Activated T-helper 2 cell treated with anti-CD3 and anti-CD28 coated beads, Interferon-gamma antibody, Interleukin-2, Interleukin-4, amounts not matched to agents 10 μg/mL and 5 μg/mL and 100 μg/mL, durations not matched to agents 14 hours and 24 hours and 36 hours (primary cell): ENCODE results near the gene AOPEP. TPM values are rescaled to one million over a fixed set of nuclear protein-coding genes. Genes with fewer than 3 reads are reported as not detected.

ENCODE experiments used
- DNase-seq: peaks from one replicate; pipeline ENCODE4 v3.0.0; 2021; ENCODE audit warnings: low spot score
- H3K27ac Mint-ChIP-seq: one replicate; pipeline ENCODE4 v1.8.0; 2021; ENCODE audit warnings: mixed read lengths
- H3K27me3 Mint-ChIP-seq: one replicate; pipeline ENCODE4 v1.8.0; 2021; ENCODE audit warnings: low read depth, mixed read lengths
- H3K36me3 Mint-ChIP-seq: one replicate; pipeline ENCODE4 v1.8.0; 2021; ENCODE audit warnings: low read depth, mixed read lengths
- H3K4me1 Mint-ChIP-seq: one replicate; pipeline ENCODE4 v1.8.0; 2021; ENCODE audit warnings: low read depth, mixed read lengths
- H3K4me3 Mint-ChIP-seq: one replicate; pipeline ENCODE4 v1.8.0; 2021; ENCODE audit warnings: low read depth, mild to moderate bottlenecking, moderate library complexity, mixed read lengths
- H3K9me3 Mint-ChIP-seq: one replicate; pipeline ENCODE4 v1.8.0; 2021; ENCODE audit warnings: mixed read lengths
- intact Hi-C: fragments of 100-400 bp; cut with micrococcal nuclease; formaldehyde crosslinking; loops from one replicate; pipeline ENCODE4 v1.15.1; 2023
- total RNA-seq: library from RNA; stranded (reverse); gene quantifications from 2 replicates; pipeline ENCODE4 v1.2.3, GENCODE V29; 2022

The AOPEP gene
- total RNA-seq, 1 donor from 2014 or later = 24.6 TPM

- Mint-ChIP-seq H3K27me3 (no peaks in the 10 kb centered on the region), H3K4me1 (peaks cover 5% of the 10 kb centered on the region), H3K27ac (no peak overlapping the region), H3K9me3 (no peaks in the 10 kb centered on the region), H3K4me3 (no peak overlapping the region), H3K36me3 (peaks cover 18% of the 10 kb centered on the region)
- intact Hi-C loops = no loop called here
- no peak for DNase-seq
Measured at GRCh38 chr9:94791435-94791834, 64.9 kb downstream of the AOPEP start.

- Mint-ChIP-seq H3K4me3 (no peak overlapping the region), H3K4me1 (peaks cover 1% of the 10 kb centered on the region), H3K27me3 (no peaks in the 10 kb centered on the region), H3K36me3 (peaks cover 18% of the 10 kb centered on the region), H3K9me3 (no peaks in the 10 kb centered on the region), H3K27ac (no peak overlapping the region)
- intact Hi-C loops = no loop called here
- DNase-seq = no peak
Measured at GRCh38 chr9:94792511-94792910, 66.0 kb downstream of the AOPEP start.

GRCh38 chr9:94794476-94795167 is 68.1 kb downstream of the AOPEP start:
- Mint-ChIP-seq H3K4me3 (no peak overlapping the region), H3K4me1 (peaks cover 1% of the 10 kb centered on the region)
- intact Hi-C loops = no loop called here

DNA sequence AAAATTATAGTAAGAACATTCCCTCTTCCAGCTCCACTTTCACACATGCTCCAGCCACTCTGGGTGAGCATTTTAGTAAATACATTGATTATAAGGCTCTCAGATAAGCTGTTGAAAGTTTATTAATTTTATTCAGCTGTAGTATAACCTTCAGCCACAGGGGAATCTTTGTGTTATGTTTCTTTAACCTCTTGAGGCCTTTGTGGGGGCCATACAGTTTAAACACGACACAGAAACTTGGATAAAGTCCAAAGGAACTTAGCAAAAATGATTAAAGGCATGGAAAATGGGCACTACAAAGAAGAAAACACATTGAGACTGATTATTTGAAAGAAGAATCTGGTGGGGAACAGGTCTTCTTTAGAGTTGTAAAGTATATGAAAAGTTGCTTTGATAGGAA is 70.2 kb downstream of the AOPEP start:
- DNase-seq = no peak
- no peak overlapping the region for H3K27ac Mint-ChIP-seq
- H3K4me1 Mint-ChIP-seq = peaks cover 1% of the 10 kb centered on the region
- H3K9me3 Mint-ChIP-seq = no peaks in the 10 kb centered on the region
- intact Hi-C loops = no loop called here
- H3K36me3 Mint-ChIP-seq = peaks cover 28% of the 10 kb centered on the region
- no peaks in the 10 kb centered on the region for H3K27me3 Mint-ChIP-seq
- H3K4me3 Mint-ChIP-seq = no peak overlapping the region

More at GRCh38 chr9:94794476-94795167, 68.1 kb downstream of the AOPEP start:
- Mint-ChIP-seq H3K9me3 (no peaks in the 10 kb centered on the region), H3K36me3 (peaks cover 18% of the 10 kb centered on the region), H3K27ac (no peak overlapping the region), H3K27me3 (no peaks in the 10 kb centered on the region)
- DNase-seq = no peak

GRCh38 chr9:94798201-94798600 is 71.7 kb downstream of the AOPEP start:
- Mint-ChIP-seq H3K36me3 (peaks cover 28% of the 10 kb centered on the region), H3K4me1 (peaks cover 12% of the 10 kb centered on the region), H3K4me3 (no peak overlapping the region), H3K27ac (no peak overlapping the region), H3K9me3 (no peaks in the 10 kb centered on the region), H3K27me3 (no peaks in the 10 kb centered on the region)
- DNase-seq = no peak
- intact Hi-C loops = no loop called here

DNA sequence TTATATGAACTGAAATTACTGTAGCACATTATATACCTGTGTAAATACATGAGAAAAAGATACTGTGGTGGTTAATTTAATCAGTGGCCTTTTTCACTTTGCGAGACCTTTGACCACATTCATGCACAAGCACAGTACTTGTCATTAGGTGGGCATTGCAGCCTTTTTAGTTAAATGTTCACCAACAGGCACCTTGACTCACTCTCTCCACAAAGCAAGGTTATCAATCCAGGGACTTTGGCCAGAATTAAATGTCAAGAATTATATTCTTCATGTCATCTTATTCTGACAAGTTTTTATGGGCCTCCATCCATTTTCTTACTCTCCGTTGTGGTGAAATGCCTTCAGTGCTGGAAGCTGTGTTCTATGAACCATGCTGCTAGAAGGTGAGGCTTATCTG is 72.2 kb downstream of the AOPEP start:
- H3K27ac Mint-ChIP-seq = no peak overlapping the region
- H3K27me3 Mint-ChIP-seq = no peaks in the 10 kb centered on the region
- H3K36me3 Mint-ChIP-seq = peaks cover 24% of the 10 kb centered on the region
- intact Hi-C loops = no loop called here
- DNase-seq = no peak
- no peak overlapping the region for H3K4me3 Mint-ChIP-seq
- peaks cover 15% of the 10 kb centered on the region for H3K4me1 Mint-ChIP-seq
- no peaks in the 10 kb centered on the region for H3K9me3 Mint-ChIP-seq

DNA sequence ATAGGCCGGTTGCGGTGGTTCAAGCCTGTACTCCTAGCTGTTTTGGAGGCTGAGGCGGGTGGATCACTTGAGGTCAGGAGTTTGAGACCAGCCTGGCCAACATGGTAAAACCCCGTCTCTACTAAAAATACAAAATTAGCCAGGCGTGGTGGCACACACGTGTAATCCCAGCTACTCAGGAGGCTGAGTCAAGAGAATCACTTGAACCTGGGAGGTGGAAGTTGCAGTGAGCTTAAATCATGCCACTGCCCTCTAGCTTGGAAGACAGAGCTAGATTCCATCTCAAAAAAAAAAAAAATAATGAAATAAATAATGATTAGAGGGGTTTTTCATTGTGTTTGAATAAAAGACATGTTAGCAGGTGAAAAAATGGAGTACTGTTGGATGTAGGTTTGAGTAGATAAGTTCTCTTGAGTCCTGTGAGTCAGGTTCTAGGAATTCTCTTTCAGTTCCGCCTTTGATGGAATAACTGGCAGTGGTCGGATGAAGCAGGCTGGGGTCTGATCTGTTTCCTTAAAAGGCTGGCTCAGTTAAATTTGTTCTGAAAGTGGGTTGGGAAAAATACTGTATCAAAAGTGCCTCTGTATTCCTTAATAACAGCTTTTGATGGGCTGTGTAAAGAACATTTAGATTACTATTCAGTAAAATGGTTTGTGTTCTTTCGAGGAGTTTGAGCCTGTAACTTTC is 73.2 kb downstream of the AOPEP start:
- no peak for DNase-seq
- no peak overlapping the region for H3K4me3 Mint-ChIP-seq
- H3K36me3 Mint-ChIP-seq = peaks cover 14% of the 10 kb centered on the region
- H3K9me3 Mint-ChIP-seq = no peaks in the 10 kb centered on the region
- H3K4me1 Mint-ChIP-seq = peaks cover 18% of the 10 kb centered on the region
- no peaks in the 10 kb centered on the region for H3K27me3 Mint-ChIP-seq
- intact Hi-C loops = loop anchor here (5.0 kb wide), 2 partner anchors 78 to 208 kb away; no protein-coding TSS in a partner anchor
- H3K27ac Mint-ChIP-seq = no peak overlapping the region

- Mint-ChIP-seq H3K36me3 (peaks cover 12% of the 10 kb centered on the region), H3K27ac (no peak overlapping the region), H3K27me3 (peaks cover 2% of the 10 kb centered on the region), H3K4me1 (peaks cover 18% of the 10 kb centered on the region), H3K9me3 (no peaks in the 10 kb centered on the region), H3K4me3 (no peak overlapping the region)
- intact Hi-C loops = loop anchor here (5.0 kb wide), 2 partner anchors 77 to 207 kb away; no protein-coding TSS in a partner anchor
- no peak for DNase-seq
Measured at GRCh38 chr9:94800424-94801117, 74.1 kb downstream of the AOPEP start.

DNA sequence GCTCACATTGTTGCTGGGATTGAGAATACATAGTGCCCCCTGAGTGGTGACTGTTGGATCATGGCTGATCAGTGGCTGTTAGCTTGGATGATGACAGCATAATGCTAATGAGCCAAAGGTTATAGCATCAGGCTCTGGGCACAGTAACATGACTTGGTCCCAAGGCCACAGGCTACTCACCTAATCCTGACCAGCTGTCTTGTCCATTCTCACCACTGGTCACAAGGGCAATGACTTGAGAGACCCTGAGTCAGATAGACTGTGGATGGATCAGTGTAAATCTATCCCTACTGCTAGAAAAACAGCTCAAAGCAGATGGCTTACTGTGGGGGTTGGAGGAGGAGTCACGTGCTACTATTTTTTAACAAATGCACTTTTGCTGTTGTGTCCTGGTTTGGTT is 74.7 kb downstream of the AOPEP start:
- no peak overlapping the region for H3K4me3 Mint-ChIP-seq
- H3K27ac Mint-ChIP-seq = no peak overlapping the region
- peaks cover 12% of the 10 kb centered on the region for H3K36me3 Mint-ChIP-seq
- peaks cover 2% of the 10 kb centered on the region for H3K27me3 Mint-ChIP-seq
- DNase-seq = no peak
- no peaks in the 10 kb centered on the region for H3K9me3 Mint-ChIP-seq
- peaks cover 18% of the 10 kb centered on the region for H3K4me1 Mint-ChIP-seq
- intact Hi-C loops = loop anchor here (5.0 kb wide), 2 partner anchors 76 to 206 kb away; no protein-coding TSS in a partner anchor

- Mint-ChIP-seq H3K9me3 (no peaks in the 10 kb centered on the region), H3K27me3 (peaks cover 2% of the 10 kb centered on the region), H3K27ac (no peak overlapping the region), H3K4me3 (no peak overlapping the region), H3K4me1 (peaks cover 22% of the 10 kb centered on the region), H3K36me3 (peaks cover 12% of the 10 kb centered on the region)
- intact Hi-C loops = loop anchor here (5.0 kb wide), 2 partner anchors 76 to 206 kb away; no protein-coding TSS in a partner anchor
- no peak for DNase-seq
Measured at GRCh38 chr9:94801681-94802080, 75.2 kb downstream of the AOPEP start.

- H3K9me3 Mint-ChIP-seq = no peaks in the 10 kb centered on the region
- peaks cover 2% of the 10 kb centered on the region for H3K27me3 Mint-ChIP-seq
- H3K4me3 Mint-ChIP-seq = no peak overlapping the region
- H3K4me1 Mint-ChIP-seq = peaks cover 22% of the 10 kb centered on the region
- H3K27ac Mint-ChIP-seq = no peak overlapping the region
- intact Hi-C loops = loop anchor here (5.0 kb wide), 2 partner anchors 75 to 205 kb away; no protein-coding TSS in a partner anchor
- DNase-seq = no peak
- peaks cover 13% of the 10 kb centered on the region for H3K36me3 Mint-ChIP-seq
Measured at GRCh38 chr9:94802251-94802650, 75.8 kb downstream of the AOPEP start.

- Mint-ChIP-seq H3K9me3 (no peaks in the 10 kb centered on the region), H3K4me1 (peaks cover 22% of the 10 kb centered on the region), H3K36me3 (peaks cover 17% of the 10 kb centered on the region), H3K4me3 (no peak overlapping the region), H3K27ac (no peak overlapping the region), H3K27me3 (peaks cover 2% of the 10 kb centered on the region)
- intact Hi-C loops = loop anchor here (1.0 to 5.0 kb wide), 3 partner anchors 37 to 205 kb away; no protein-coding TSS in a partner anchor
- DNase-seq = no peak
Measured at GRCh38 chr9:94802793-94803192, 76.3 kb downstream of the AOPEP start.
